ENCODE results near the gene TMEM59L.

Gene TMEM59L

GRCh38 chr19:18608805-18609716 lies 3.6 kb upstream of the TMEM59L start:
- Mint-ChIP-seq H3K27me3 (peaks cover 69 to 89% of the 10 kb centered on the region in 2 donors), H3K36me3 (ENCODE audit: insufficient read depth) (peaks cover 3% of the 10 kb centered on the region), H3K4me1 (ENCODE audit: low read depth in 2 of 2) (peaks cover 24% of the 10 kb centered on the region in 2 donors), H3K4me3 (no peak overlapping the region), H3K9me3 (no peaks in the 10 kb centered on the region), H3K27ac (no peak overlapping the region)
- ATAC-seq (replicated peaks), result no peak
- DNase-seq, result no peak

- Mint-ChIP-seq H3K4me3 (no peak overlapping the region), H3K36me3 (ENCODE audit: insufficient read depth) (peaks cover 3% of the 10 kb centered on the region), H3K27ac (no peak overlapping the region), H3K4me1 (ENCODE audit: low read depth in 2 of 2) (peaks cover 24 to 27% of the 10 kb centered on the region in 2 donors), H3K27me3 (peaks cover 71 to 90% of the 10 kb centered on the region in 2 donors), H3K9me3 (no peaks in the 10 kb centered on the region)
- DNase-seq (no peak), ATAC-seq (replicated peaks) (no peak)
Measured at GRCh38 chr19:18609717-18610051, 3.0 kb upstream of the TMEM59L start.

DNA sequence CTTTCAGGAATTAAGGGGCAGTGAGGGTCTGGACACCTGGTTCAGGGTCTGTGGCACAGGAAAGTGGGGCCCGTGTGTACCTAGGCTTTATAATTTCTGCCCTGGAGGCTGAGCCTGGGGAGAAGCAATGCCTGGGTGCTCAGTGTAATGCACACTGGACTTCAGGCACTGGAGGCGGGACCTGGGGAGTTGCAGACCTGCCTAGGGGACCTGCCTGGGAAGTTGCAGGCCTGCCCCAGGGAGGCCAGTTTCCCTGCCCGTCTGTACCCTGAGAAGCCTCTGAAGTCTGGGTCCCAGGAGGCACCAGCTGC lies 2.5 kb upstream of the TMEM59L start:
- Mint-ChIP-seq H3K4me3 (peak overlapping the region in 1 of 2 donors; percentile 6), H3K4me1 (ENCODE audit: low read depth in 2 of 2) (peaks cover 23 to 27% of the 10 kb centered on the region in 2 donors), H3K27me3 (peaks cover 71 to 90% of the 10 kb centered on the region in 2 donors)

DNA sequence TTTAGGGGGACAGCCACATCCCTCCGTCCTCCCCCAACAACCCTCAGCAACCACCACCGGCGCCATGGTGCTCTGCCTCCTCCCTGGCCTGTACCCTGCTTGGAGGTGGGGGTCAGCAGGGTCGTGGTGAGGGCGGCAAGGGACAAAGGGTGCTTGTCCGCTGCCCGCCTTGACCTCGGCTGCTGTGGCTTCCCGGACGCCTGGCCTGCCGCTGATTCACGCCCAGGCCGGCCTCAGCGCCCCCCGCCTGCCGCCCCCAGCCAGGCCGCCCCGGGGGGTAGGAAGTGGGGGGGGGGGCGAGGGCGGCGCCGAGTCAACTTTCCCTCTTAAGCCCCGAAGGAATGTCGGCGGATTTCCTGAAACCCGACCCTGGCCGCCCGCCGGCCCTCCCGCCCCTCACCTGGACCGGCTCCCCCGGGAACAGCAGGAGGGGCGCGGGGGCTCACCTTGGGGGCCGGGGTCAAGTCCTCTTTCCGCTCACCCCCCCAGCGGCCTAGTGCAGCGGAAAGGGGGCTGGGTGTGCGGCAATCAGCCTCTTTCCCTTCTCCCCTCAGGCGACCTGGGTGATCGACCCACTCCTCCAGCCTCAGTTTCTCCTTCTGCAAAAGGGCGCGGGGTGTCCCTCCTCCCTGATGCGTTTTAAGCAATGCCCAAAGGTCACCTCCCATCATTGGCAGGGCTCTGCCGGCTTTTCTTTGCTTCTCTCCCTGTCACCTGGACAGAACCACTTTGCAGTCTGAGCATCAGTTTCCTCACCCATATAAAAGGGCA lies 1.9 kb upstream of the TMEM59L start:
- H3K4me3 Mint-ChIP-seq, result peak overlapping the region; percentile 48 to 55
- ATAC-seq (replicated peaks), result no peak
- H3K27ac Mint-ChIP-seq, result no peak overlapping the region
- peaks cover 20 to 24% of the 10 kb centered on the region in 2 donors for H3K4me1 Mint-ChIP-seq (ENCODE audit: low read depth in 2 of 2)
- peaks cover 69 to 90% of the 10 kb centered on the region in 2 donors for H3K27me3 Mint-ChIP-seq
- peaks cover 3% of the 10 kb centered on the region for H3K36me3 Mint-ChIP-seq (ENCODE audit: insufficient read depth)
- no peak for DNase-seq
- no peaks in the 10 kb centered on the region for H3K9me3 Mint-ChIP-seq

More for the DNA sequence above, 2.5 kb upstream of the TMEM59L start:
- DNase-seq (no peak), ATAC-seq (replicated peaks) (no peak)
- H3K9me3 Mint-ChIP-seq, result no peaks in the 10 kb centered on the region
- H3K36me3 Mint-ChIP-seq (ENCODE audit: insufficient read depth), result peaks cover 3% of the 10 kb centered on the region
- H3K27ac Mint-ChIP-seq, result no peak overlapping the region

GRCh38 chr19:18611327-18612050 lies 1.2 kb upstream of the TMEM59L start:
- ATAC-seq (replicated peaks) (peak; percentile 38), DNase-seq (no peak)
- H3K9me3 Mint-ChIP-seq, result no peaks in the 10 kb centered on the region
- peak overlapping the region; percentile 75 to 77 for H3K4me3 Mint-ChIP-seq
- peaks cover 20 to 24% of the 10 kb centered on the region in 2 donors for H3K4me1 Mint-ChIP-seq (ENCODE audit: low read depth in 2 of 2)
- H3K27ac Mint-ChIP-seq, result no peak overlapping the region
- H3K27me3 Mint-ChIP-seq, result peaks cover 69 to 97% of the 10 kb centered on the region in 2 donors
- peaks cover 3% of the 10 kb centered on the region for H3K36me3 Mint-ChIP-seq (ENCODE audit: insufficient read depth)

GRCh38 chr19:18612051-18612771 lies 459 bp upstream of the TMEM59L start:
- ATAC-seq (replicated peaks), result no peak
- peaks cover 20 to 24% of the 10 kb centered on the region in 2 donors for H3K4me1 Mint-ChIP-seq (ENCODE audit: low read depth in 2 of 2)

DNA sequence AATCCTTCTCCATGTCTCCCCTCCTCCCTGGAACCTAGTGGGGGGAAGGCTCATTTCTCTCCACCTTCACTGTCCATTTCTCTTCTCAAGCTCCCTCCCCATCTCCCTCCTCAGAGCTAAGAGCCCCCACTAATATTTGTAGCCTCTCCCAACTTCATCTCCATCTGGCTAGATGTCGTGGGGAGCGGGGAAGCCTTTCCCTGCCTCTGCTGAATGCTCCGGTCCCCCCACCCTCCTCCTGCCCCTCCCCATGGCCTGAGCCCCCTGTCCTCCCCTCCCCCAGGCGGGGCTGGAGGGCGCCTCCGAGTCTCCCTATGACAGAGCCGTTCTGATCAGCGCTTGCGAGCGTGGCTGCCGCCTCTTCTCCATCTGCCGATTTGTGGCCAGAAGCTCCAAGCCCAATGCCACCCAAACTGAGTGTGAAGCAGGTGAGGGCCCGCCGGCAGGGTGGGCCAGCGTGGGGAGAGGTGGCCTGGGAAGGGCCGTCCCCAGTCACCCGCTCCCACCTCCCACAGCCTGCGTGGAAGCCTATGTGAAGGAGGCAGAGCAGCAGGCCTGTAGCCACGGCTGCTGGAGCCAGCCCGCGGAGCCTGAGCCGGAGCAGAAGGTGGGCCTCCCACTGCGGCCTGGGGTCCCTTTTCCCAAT lies 1.0 kb downstream of the TMEM59L start:
- H3K27me3 Mint-ChIP-seq, result peaks cover 69 to 98% of the 10 kb centered on the region in 2 donors
- peak overlapping the region in 1 of 2 donors; percentile 57 for H3K27ac Mint-ChIP-seq
- H3K4me3 Mint-ChIP-seq, result peak overlapping the region; percentile 75 to 77
- DNase-seq, result no peak
- no peak for ATAC-seq (replicated peaks)
- H3K4me1 Mint-ChIP-seq (ENCODE audit: low read depth in 2 of 2), result peaks cover 20 to 21% of the 10 kb centered on the region in 2 donors
- H3K36me3 Mint-ChIP-seq (ENCODE audit: insufficient read depth), result peaks cover 3% of the 10 kb centered on the region
- no peaks in the 10 kb centered on the region for H3K9me3 Mint-ChIP-seq

More at GRCh38 chr19:18612051-18612771, 459 bp upstream of the TMEM59L start:
- H3K27ac Mint-ChIP-seq, result no peak overlapping the region
- DNase-seq, result no peak
- H3K9me3 Mint-ChIP-seq, result no peaks in the 10 kb centered on the region
- peaks cover 3% of the 10 kb centered on the region for H3K36me3 Mint-ChIP-seq (ENCODE audit: insufficient read depth)
- peaks cover 76 to 100% of the 10 kb centered on the region in 2 donors for H3K27me3 Mint-ChIP-seq
- peak overlapping the region; percentile 75 to 77 for H3K4me3 Mint-ChIP-seq

- DNase-seq, result no peak
- H3K9me3 Mint-ChIP-seq, result no peaks in the 10 kb centered on the region
- peaks cover 19% of the 10 kb centered on the region in 2 donors for H3K4me1 Mint-ChIP-seq (ENCODE audit: low read depth in 2 of 2)
- no peak overlapping the region for H3K27ac Mint-ChIP-seq
- no peak for ATAC-seq (replicated peaks)
- H3K27me3 Mint-ChIP-seq, result peaks cover 52 to 91% of the 10 kb centered on the region in 2 donors
- peaks cover 3% of the 10 kb centered on the region for H3K36me3 Mint-ChIP-seq (ENCODE audit: insufficient read depth)
- H3K4me3 Mint-ChIP-seq, result no peak overlapping the region
Measured at GRCh38 chr19:18616023-18616422, 3.4 kb downstream of the TMEM59L start.

- H3K27me3 Mint-ChIP-seq, result peaks cover 41 to 77% of the 10 kb centered on the region in 2 donors
- no peak for ATAC-seq (replicated peaks)
Measured at GRCh38 chr19:18617562-18617961, 4.9 kb downstream of the TMEM59L start.

DNA sequence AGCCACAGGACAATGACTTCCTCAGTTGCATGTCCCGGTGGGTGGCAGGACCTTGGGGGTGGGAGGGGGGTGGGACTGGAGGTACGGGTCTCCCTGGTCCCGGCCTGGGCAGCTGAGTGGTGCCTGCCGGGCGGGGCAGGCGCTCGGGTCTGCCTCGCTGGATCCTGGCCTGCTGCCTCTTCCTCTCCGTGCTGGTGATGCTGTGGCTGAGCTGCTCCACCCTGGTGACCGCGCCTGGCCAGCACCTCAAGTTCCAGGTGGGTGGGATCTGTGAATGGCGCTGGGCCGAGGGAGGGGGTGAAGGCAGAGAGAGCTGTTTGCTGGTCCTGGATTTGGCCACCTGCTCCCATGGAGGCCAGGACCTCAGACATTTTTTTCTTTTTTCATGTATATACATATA lies 5.6 kb downstream of the TMEM59L start:
- Mint-ChIP-seq H3K27me3 (peaks cover 36 to 70% of the 10 kb centered on the region in 2 donors), H3K36me3 (ENCODE audit: insufficient read depth) (no peaks in the 10 kb centered on the region), H3K27ac (no peak overlapping the region), H3K9me3 (no peaks in the 10 kb centered on the region), H3K4me3 (no peak overlapping the region), H3K4me1 (ENCODE audit: low read depth in 2 of 2) (peaks cover 6 to 9% of the 10 kb centered on the region in 2 donors)
- ATAC-seq (replicated peaks), result no peak
- DNase-seq, result no peak

More at GRCh38 chr19:18617562-18617961, 4.9 kb downstream of the TMEM59L start:
- Mint-ChIP-seq H3K4me3 (no peak overlapping the region), H3K9me3 (no peaks in the 10 kb centered on the region), H3K4me1 (ENCODE audit: low read depth in 2 of 2) (peaks cover 8 to 11% of the 10 kb centered on the region in 2 donors), H3K36me3 (ENCODE audit: insufficient read depth) (no peaks in the 10 kb centered on the region), H3K27ac (no peak overlapping the region)
- no peak for DNase-seq

GRCh38 chr19:18620311-18620710 lies 7.6 kb downstream of the TMEM59L start:
- DNase-seq, result no peak
- peaks cover 16 to 50% of the 10 kb centered on the region in 2 donors for H3K27me3 Mint-ChIP-seq
- no peak overlapping the region for H3K4me3 Mint-ChIP-seq
- H3K36me3 Mint-ChIP-seq (ENCODE audit: insufficient read depth), result no peaks in the 10 kb centered on the region
- no peak overlapping the region for H3K27ac Mint-ChIP-seq
- no peak for ATAC-seq (replicated peaks)
- H3K9me3 Mint-ChIP-seq, result no peaks in the 10 kb centered on the region
- peaks cover 0 to 3% of the 10 kb centered on the region in 2 donors for H3K4me1 Mint-ChIP-seq (ENCODE audit: low read depth in 2 of 2)

DNA sequence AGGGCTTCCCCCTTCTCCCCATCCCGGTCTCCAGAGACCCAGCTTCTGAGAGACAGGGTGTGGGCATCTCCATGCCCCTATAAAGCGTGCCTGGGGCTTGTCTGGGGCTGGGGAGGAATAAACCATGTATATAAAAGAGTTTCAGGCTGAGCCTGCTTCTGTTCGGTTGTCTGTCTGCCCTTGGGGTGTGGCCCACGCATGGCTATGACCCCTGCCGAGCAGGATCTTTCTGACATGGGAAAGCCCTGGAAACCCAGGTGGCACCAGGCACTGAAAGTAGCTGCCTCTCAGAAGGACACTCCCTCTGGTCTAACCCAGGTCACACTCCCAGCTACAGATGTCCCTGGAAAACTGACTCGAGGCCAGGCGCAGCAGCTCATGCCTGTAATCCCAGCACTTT lies 8.2 kb downstream of the TMEM59L start:
- Mint-ChIP-seq H3K27ac (no peak overlapping the region), H3K27me3 (peaks cover 14 to 44% of the 10 kb centered on the region in 2 donors), H3K36me3 (ENCODE audit: insufficient read depth) (no peaks in the 10 kb centered on the region), H3K4me1 (ENCODE audit: low read depth in 2 of 2) (peaks cover 0 to 3% of the 10 kb centered on the region in 2 donors), H3K9me3 (no peaks in the 10 kb centered on the region), H3K4me3 (no peak overlapping the region)
- DNase-seq, result no peak
- no peak for ATAC-seq (replicated peaks)

Measured in effector memory CD8-positive, alpha-beta T cell (primary cell).